ENCODE results near the gene SLC7A8.

SLC7A8 gene

DNA sequence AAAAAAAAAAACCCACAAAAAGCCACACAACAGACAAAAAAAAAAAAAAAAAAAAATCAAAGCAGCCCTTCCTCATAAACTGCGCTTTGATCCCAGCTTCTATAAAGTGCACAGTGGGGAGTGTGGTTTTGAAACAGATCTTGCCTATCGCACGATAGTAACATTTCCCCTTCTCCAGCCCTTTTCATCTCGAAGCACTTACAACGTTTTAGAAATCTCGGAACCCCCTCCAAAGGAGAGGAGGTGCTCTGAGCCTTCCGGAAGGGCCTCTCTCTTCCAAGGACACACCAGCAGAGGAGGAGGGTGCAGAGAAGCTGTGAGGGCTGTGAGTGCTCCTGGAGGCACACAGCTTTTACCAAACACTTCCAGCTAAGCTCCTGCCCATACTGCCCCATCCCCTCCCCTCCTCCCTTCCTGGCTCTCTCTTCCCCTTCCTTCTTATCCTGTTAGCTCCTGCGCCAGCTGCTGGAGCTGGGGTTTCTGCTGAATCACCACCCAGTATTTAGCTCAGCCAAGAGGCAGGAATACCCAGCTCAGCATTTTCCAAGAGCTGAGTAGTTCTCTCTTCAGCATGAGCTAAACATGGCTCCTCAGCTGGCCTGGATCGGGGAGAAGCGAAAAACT lies 28.4 kb downstream of the SLC7A8 start:
- DNase-seq: no peak

DNA sequence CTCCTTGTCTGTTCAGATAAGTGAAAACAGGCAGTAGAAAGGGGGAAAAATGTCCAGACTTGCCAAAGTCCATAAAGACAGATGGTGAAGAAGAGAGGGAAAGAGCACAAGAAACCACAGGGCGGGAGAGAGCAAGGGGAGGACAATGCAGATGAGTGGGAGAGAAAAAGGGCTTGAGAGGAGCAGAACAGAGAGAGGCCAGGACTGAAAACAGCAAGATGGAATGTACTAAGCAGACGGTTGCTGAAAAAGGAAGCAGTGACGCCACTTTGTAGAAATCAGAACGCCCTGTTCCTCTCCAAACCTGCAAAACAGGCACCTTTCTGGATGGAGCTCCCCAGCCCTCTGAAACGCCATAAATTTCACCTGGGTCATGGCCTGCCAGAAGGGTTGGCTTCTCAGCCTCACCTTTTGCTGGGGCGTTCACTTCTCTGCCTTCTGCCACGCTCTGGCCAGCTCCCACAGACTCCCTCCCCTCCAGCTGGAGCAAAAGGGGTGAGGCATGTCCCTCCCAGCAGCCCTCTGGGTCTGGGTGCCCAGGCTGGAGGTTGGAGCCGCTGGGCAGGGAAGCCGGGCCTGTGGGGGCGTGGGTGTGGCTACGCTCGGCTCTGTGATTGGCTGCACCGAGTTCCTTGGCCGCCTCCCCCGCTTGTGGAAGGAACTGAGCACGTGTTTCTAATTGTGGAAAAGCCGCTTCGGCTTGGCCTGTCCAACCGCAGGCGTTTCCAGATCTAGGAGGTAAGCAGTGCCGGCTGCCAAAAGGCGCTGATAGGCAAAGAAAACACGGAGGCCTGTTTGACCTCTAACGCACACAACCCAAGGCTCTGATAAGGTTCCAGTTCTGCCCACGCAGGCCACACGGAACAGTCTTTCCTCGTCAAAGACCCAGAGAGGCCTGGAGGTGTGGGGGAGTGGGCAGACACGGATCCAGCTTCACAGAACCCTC lies 29.3 kb downstream of the SLC7A8 start:
- DNase-seq: no peak

DNA sequence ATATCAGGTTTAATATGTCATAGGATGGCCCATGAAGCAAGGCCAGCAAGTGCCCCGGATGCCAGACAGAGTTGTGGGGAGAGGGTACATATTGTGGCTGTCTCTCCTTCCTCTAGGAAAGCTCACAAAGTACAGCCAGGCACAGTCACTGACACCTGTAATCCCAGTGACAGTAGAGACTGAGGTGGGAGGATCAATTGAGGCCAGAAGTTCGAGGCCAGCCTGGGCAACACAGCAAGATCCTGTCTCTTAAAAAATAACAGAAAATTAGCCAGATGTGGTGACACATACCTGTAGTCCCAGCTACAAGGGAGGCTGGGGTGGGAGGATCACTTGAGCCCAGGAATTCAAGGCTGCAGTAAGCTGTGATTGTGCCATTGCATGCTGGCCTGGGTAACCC lies 32.1 kb downstream of the SLC7A8 start:
- DNase-seq: no peak

DNA sequence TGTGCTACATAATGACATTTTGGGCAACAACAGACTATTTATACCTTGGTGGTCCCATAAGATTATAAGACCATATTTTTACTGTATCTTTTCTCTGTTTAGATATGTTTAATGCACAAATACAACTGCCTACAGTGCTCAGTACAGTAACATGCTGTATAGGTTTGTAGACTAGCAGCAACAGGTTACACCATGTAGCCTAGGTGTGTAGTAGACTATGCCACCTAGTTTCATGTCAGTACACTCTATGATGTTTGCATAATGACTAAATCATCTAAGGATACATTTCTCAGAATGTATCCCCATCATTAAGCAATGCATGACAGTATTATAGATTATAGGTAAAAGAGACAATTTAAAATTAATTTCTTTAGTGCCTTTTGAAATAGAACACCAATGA lies 33.7 kb downstream of the SLC7A8 start:
- no peak for DNase-seq

DNA sequence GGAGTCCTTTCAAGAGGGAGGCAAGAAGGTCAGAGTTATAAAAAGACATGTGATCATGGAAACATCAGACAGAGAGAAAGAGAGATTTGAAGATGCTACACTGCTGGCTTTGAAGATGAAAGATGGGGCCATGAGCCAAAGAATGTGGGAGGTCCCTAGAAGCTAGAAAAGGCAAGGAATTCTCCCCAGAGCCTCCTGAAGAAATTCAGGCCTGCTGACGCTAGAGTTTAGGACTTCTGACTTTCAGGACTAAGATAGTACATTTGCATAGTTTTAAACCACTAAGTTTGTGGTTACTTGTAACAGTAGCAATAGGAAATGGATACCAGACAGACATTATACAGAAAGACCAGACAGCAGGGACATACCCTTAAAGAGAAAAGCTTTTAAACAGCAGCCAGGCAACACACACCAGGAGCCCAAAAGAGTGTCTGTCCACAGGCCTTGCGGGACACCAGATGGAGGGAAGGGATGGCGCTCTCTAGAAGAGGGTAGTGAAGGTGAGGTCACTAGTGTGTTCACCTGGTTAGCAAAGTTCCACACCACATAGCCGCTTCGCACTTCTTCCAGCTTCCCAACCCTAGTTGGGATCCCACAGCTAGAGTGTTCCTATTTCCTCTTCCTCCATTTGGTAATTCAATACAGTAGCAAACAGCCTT lies 34.7 kb downstream of the SLC7A8 start:
- DNase-seq: no peak

DNA sequence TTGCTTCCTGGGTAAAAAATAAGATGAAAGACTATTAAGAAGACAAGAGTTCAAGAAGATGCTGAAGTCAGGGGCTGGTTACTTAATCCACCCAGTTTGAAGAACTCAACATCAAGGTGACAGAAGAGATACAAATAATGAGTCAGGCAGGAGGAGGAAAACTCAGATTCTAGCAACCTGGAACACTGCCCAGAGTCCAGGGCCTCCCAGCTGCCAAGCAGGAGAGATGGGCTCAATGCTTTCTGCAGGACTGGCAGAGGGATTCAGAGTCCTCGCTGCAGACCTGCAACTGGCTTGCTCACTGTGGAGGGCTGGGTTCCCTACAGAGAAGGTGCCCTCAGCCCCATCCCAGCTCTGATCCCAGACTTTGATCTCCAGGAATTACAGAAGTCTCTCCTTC lies 35.8 kb downstream of the SLC7A8 start:
- no peak for DNase-seq

DNA sequence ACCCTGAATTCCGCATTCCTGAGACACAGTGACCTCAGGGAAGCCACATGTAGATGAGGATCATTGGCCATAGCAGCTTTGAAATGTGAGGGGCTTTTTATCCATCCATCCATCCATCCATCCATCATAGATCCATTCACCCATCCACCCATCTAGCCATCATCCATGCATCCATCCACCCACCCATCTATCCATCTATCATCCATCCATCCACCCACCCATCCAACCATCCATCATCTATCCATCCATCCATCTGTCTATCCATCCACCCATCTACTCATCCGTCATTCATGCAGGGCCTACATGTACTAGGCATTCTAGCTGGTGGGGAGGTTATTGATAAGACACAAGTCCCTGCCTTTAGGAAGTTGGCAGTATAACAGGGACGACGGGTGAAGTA lies 36.5 kb downstream of the SLC7A8 start:
- no peak for DNase-seq

DNA sequence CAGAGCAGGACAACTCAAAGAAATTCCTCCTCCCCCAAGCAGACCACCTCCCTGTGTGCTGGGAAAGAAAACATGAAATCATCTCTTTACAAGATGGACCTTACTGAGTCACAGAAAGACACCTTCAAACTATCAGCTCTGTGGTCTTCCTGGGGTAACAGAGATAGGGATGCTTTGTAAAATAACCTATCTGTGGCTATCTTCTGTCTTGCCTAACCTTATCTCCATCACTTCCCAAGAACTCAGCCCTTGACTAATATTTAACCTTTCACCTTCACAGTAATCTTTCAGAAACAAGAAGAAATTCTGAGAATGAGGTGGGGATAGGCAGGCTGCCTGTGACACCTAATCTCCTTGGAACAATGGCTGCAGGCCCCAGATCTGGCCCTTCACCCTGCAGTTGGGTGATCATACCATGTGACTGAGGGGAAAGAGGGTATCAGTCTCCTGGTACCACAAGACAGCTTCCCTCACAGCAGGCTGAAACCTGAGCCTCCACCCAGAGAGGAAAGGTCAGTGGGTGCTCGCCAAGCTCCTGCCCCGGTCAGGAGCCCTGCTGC lies 37.0 kb downstream of the SLC7A8 start:
- DNase-seq: no peak

DNA sequence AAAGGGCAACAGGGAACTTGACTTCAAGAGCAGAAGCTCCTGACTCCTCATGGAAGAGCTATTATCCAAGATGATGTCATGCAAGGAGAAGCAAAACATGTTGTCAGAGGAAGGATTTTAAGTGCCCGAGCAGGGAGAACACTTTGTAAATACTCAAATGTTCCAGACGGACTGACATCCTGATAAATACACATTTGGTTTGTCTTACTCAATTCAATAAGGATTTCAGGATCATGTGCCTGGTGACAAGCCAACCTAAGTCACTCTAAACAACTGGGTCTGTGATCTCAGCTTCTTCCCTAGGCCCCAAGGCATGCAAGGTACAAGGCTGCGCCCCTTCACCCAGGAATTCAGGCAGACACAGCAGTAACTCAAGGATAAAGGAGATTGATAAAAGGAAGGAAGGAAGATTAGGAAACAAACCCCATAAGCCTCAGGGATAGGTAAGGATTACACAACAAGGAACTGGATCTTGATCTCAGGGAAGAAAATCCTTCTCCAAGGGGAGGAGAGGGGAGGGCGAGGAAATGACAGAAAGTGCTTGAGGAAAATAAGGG lies 37.6 kb downstream of the SLC7A8 start:
- no peak for DNase-seq

DNA sequence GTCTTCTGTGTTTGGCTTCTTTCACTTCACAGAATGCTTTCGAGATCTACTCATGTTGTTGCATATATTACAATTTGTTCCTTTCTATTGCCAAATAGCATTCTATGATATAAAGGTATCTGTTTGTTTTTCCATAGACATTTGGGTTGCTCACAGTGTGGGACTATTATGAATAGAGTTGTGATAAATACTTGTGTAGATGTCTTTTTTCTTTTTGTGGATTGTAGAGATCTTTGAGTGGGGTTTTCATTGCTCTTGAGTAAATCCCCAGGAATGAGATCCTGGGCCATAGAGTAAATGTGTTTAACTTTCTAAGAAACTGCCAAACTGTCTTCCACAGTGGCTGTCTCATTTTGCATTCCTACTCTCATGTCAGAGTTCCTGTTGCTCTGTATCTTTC lies 39.5 kb downstream of the SLC7A8 start:
- no peak for DNase-seq

DNA sequence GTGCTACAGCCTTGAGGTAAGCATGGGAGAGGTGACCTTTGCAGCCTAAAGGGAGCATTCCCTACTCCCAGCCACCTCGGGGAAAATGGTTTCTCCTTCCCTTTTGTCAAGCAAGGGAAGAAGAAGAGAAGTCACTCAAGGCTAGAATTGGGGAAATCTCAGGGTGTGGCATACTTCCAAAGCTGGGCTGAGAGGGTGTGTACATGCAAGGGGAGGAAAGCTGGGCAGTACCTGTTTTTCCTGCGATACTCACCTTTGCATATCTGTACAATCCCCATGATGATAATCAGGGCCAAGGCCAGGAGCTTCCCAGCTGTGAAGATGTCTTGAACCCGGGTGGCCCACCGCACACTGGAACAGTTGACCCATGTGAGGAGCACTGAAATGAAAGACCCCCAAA lies 40.6 kb downstream of the SLC7A8 start:
- DNase-seq: no peak

DNA sequence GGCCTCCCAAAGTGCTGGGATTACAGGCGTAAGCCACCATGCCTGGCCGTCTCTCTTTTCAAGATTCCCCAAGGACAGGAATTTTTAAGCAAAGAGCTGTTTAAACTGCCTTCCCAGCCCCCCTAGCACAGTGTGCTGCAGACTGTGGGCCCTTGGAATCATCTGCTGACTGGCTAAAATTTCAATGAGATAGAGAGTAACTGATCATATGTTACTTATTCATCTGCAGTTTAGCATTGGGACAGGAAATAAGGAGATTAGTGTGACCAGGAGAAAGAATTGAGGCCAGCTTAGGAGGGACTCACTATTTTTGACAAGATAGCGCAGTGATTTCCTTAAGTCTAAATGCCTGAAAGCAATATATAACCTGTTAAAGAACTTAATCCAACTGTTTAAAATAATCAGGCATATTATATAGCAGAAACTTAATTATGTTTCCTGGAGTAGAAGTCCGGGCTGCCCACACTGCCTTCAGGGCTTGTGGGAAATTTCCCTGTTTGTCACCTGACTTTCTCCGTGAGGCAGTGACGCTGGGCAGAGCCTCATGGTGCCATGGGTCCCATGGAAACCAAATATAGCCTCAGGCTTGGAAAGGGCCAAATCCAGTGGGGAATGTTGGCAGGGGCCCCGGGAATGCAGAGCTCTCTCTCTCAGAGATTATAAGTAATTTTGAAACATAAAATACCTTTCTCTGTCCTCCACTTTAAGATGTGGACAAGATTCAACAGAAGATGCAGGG lies 41.6 kb downstream of the SLC7A8 start:
- no peak for DNase-seq

DNA sequence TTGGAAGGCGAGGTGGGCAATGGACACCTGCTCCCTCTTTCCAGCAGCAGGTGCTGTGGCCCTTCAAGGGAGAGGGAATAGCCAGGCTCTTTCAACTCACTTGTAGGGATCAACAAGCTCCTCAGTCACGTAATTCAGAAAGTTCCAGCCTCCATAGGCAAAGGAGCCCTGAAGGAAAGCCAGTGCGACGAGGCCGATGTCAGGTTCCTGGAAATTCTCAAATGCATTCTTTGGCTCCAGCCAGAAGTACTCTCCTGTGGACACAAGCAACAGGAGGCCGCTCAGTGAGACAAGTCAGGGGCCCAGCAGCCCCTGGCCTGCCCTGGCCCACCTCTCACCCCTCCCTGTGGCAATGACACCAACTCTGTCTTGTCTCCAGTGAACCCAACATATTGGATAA lies 43.1 kb downstream of the SLC7A8 start:
- DNase-seq: no peak

DNA sequence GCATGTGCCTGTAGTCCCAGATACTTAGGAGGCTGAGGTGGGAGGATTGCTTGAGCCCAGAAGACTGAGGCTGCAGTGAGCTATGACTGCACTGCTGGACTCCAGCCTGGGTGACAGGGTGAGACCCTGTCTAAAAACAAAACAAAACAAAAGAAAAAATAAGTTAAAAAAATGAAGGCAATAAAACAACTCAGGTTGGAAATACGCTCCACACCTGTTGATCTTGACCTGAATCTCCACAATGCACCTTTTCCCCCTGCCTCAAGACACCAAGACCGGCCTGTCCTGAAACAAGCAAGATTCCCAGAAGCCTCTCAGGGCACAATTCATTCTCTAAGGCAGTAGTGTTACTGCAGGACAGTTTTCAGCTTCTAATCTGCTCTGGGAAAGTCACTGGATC lies 43.6 kb downstream of the SLC7A8 start:
- DNase-seq: no peak

DNA sequence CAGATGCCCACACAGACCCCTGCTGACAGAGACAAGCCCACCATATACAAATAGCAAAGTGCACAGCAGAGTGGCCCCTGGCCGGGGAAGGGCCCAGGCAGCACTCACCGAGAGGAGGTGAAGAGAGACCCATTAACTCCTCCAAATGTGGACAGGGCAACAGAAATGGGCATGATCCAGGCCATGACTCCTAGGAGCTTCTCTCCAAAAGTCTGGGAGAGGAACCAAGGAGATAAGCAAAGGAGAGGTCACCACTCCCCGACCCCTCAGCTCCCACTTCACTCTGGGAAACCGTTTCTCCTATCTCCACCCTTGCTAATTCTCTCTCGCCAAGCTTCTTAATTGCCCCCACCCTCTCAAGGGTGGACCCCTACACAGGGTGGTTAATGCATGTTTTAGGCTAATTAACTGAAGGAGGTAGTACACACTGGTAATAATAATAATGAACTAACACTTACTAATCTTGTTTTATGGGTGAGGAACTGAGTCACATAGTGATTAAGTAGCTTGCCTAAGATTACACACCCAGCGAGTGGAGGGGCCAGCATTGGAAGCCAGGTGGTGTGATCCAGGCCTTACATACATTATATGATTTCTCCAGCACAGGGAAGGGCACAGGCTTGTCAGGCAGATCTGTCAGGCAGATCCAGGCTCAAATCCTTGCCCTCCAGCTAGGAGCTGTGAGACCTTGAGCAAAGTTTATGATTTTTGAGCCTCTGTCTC lies 45.5 kb downstream of the SLC7A8 start:
- DNase-seq: no peak

DNA sequence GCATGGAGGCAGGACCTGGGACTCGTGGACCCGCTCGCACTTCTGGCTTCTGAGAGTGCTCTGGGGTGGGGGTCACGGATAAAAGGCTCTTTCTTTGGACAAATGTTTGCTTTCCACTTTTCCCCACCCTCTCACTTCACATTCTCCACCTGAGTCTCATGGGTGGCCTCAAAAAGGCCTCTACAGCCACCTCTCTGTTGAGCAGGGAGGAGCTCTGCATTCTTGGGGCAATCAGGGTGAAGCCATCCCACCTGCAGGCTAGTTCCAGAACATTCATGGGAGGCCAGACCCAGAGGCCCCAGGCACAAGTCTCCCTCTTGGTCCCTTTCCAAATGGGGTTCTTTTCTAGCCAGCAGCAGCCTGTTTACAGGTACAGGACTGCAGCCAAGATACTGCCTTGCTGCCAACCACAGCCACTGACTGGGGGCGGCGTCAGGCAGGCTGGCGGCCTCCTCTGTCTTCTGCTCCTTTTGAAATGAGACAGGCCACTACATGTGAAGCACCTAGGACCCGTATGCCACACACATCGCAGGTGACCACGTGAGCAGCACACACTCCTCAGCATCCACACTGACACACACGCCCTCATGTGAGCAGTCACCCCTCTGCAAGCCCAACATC lies 46.2 kb downstream of the SLC7A8 start:
- peak; percentile 24 for DNase-seq

DNA sequence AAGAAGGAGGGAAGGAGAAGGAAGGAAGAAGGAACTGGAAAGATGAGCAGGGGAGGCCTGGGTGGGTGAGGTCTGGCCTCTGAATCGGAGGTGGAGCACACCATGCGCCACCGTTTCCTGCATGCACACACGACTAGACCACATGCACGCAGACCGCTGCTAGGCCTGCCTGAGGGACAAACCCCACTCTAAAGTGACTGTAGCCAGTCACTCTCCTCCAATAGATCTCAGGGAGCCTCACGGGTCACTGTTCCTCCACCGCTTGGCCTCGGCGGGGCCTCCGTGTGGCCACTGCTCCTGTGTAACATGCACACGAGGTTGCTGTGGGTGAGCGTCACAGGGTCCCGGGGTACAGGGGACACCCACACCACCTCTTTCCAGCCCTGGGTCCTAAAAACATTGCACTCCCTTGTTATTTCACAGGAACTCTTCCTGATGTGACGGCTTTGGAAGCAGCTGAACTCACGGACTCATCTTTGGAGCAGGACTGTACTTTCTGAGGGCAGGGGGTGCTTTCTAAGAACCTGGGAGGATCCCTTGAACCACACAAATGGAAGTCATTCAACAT lies 46.8 kb downstream of the SLC7A8 start:
- DNase-seq: no peak

DNA sequence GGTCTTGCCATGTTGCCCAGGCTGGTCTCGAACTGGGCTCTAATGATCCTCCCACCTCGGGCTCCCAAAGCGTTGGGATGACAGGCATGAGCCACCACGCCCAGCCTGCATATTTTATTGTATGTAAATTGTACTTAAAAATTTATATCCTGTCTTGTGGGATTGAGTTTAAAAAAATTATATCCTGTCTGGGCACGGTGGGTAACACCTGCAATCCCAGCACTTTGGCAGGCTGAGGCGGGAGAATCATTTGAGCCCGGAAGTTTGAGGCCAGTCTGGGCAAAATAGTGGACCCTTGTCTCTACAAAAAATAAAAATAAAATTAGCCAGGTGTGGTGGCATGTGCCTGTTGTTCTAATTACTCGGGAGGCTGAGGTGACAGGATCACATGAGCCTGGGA lies 50.5 kb downstream of the SLC7A8 start:
- DNase-seq: no peak

DNA sequence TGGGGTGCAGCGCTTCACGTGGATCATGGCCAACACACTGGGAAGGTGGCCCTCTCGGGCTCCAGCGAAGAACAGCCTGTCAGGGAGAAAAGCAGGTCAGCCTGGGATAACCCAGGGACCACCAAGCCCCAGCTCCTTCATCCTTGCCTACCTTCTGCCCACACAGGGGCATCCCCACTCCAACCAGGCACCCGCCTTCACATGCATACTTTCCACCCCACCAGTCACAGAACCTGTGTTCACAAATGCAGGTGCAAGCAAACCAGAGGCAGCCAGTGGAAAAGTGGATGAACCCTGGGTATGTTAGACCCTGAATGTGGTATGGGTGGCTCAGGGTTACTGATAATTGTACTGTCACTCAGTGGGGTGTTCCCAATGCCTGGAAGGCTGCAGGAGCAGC lies 52.0 kb downstream of the SLC7A8 start:
- DNase-seq: no peak

DNA sequence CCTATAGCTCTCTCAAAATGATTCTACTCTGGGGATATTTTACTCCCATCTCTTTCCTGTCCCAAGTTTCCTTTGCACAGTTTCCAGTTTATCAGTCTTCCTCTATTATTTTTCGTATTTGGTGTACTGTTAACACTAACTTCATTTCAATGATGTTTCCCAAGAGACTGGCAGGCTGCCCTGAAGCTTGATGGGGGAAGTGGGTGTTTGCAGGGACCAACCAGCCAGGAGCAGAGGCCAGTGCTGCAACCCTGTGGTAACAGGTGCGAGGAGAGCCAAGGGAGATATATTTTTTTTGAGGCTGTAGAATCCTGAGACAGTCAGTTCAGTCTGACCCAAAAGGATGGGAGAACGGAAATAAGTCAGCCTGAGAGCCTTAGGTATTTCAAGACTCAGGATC lies 52.6 kb downstream of the SLC7A8 start:
- DNase-seq: no peak

DNA sequence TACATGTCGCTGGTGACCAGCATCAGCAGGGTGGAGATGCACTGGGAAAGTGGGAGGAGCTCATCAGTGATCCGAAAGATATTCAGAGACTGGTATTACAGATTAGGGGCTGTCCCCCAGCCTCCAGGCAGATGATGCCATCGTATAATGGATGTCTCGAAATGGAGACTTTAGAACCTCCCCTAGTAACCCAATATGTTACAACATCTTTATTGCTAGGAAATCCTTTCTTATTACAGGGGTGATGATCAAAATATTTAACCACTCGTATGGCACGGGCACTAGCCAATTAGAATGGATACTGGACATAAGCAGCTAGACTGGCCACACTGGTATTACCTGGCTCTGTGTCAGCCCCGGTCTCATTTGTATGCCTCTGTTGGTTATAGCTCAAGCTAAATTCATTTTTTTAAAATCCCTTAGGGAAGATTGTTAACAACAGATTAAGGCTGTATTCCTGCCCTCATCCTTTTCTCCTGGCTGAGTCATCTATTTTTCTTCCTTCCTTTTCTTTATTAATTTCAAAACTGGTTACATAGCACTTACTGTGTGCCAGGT lies 53.6 kb downstream of the SLC7A8 start:
- DNase-seq: no peak

Measured in NCI-H1105 treated with DMSO at 0.1 percent for 48 hours (cell line).